Heart right ventricle (tissue), 16 donors: ENCODE results near the gene CHAC2. TPM values are rescaled to one million over a fixed set of nuclear protein-coding genes. Genes with fewer than 3 reads are reported as not detected.
"Not testable (repeated sequence)": the region's sequence is repeated elsewhere in the genome, so short reads cannot be mapped to it uniquely, and the experiment has no call there.

Experiments
- ATAC-seq, 8 donors: fragments of 200-7000 bp; cut with Tn5 transposase; one replicate each; pipeline ENCODE4 v1.9.1; 2020; ENCODE audit warnings: mild to moderate bottlenecking in 8 of 8, moderate library complexity in 8 of 8, moderate number of reproducible peaks in 1 of 8
- DNase-seq, 2 donors: peaks; one replicate each; pipeline ENCODE4 v3.0.0-alpha.2; 2020
- H3K27ac ChIP-seq, 10 donors: fragments of 200-600 bp; sonication (generic) in 2 of 10; one replicate each; pipeline versions ENCODE4 v1.5.0 to v1.8.0; 2020 to 2022; ENCODE audit warnings: mild to moderate bottlenecking in 3 of 10
- H3K27me3 ChIP-seq, 7 donors: fragments of 200-600 bp; one replicate each; pipeline ENCODE4 v1.8.0; 2021 to 2022; ENCODE audit warnings: mild to moderate bottlenecking in 2 of 7
- H3K36me3 ChIP-seq, 9 donors: fragments of 200-600 bp; sonication (generic) in 1 of 9; one replicate each; pipeline versions ENCODE4 v1.5.0 to v1.8.0; 2020 to 2022; ENCODE audit warnings: mild to moderate bottlenecking in 2 of 9
- H3K4me1 ChIP-seq, 9 donors: fragments of 200-600 bp; sonication (generic) in 1 of 9; one replicate each; pipeline versions ENCODE4 v1.5.0 to v1.8.0; 2020 to 2022; ENCODE audit warnings: mild to moderate bottlenecking in 4 of 9
- H3K4me3 ChIP-seq, 10 donors: fragments of 200-600 bp; sonication (generic) in 2 of 10; one replicate each; pipeline versions ENCODE4 v1.5.0 to v1.8.0; 2020 to 2022; ENCODE audit warnings: mild to moderate bottlenecking in 7 of 10, moderate library complexity in 2 of 10
- H3K9me3 ChIP-seq, 11 donors: fragments of 200-600 bp in 10 of 11; sonication (generic) in 2 of 11; one replicate each; pipeline versions ENCODE4 v1.5.0 to v1.8.0; 2013 to 2022; ENCODE audit warnings: mild to moderate bottlenecking in 2 of 11, control low read depth in 1 of 11, moderate library complexity in 1 of 11
- WGBS, 2 donors: extraction: QIAGEN DNeasy Blood & Tissue Kit; methylation state at CpG; one replicate each; pipeline ENCODE4 v1.1.7; 2013; ENCODE audit warnings: inconsistent platforms in 1 of 2; 5-methylcytosine and 5-hydroxymethylcytosine counted together
- intact Hi-C, 10 donors: fragments of 100-400 bp; cut with DNase I; formaldehyde crosslinking; loops; one replicate each; pipeline versions ENCODE4 v1.11.1 to v1.14.2; 2022
- long read RNA-seq, 3 donors: library from polyadenylated mRNA; unstranded; transcript quantifications; one replicate each; pipeline ENCODE4 v2.0.0, GENCODE V29; 2020 to 2021
- polyA plus RNA-seq, 2 donors: library from polyadenylated mRNA; stranded (reverse); fragments of 200-250 nt; gene quantifications; one replicate each; pipeline ENCODE4 v1.2.3, GENCODE V29; 2013
- total RNA-seq, 10 donors: library from RNA; stranded (reverse); fragmentation: NEBNext Ultra II Directional in 3 of 10; extraction: Animal tissue kit (Norgen Biotek cat#: 25700) in 3 of 10; gene quantifications; one replicate each; pipeline versions ENCODE4 v1.2.1 to v1.2.4, GENCODE V29; 2021 to 2023
- TF ChIP-seq, protein P1 (sequence below), 9 donors: fragments of 200-600 bp; sonication (generic) in 2 of 9; IDR thresholded peaks; one replicate each; pipeline versions ENCODE4 v1.5.0 to v1.8.0; 2021 to 2022; ENCODE audit warnings: antibody characterized with exemption in 9 of 9, mild to moderate bottlenecking in 5 of 9, moderate library complexity in 1 of 9
- donor health status: Arrhythmogenic right ventricular cardiomyopathy.
- donor health status: ischemic (EF 13 %, LVEDD 7.1; RV severe dilation, severe dysfunction).
- donor health status: healthy with polysubstance abuse.
- donor health status: DM: no; HTN: yes; CAD: no.
- donor health status: DM: no; HTN: no; CAD: no.
- donor health status: ischemic (EF 25% LVEDD 6.9; RV normal size, moderate dysfunction).
- donor health status: ischemic (EF 25% LVEDD 5.7; RV mildly dilated, moderate dysfunction).
- donor health status: healthy.
- donor health status: DM: yes; HTN: yes; CAD: no.
- donor health status: Ischemic cardiomyopathy.
- donor health status: ischemic (EF 35%, LVEDD 5.7; RV mildly dilated, moderate dysfunction).
- donor health status: nonischemic (EF 11% LVEDD 7.7; RV severe dilation, severe dysfunction).
- donor health status: DM: yes; HTN: yes; CAD: no.
- donor health status: PGD.
- donor health status: ischemic (EF 29% LVEDD 5.4; RV normal size, mild dysfunction).
- donor health status: nonischemic (EF 23%, LVEDD 6.1; RV moderate dilation, normal function).

Gene CHAC2
- 1 to 10 TPM; 1.3 to 5.1 (median 2.1) TPM for total RNA-seq
- 1 to 10 TPM; 2.0 to 7.1 TPM for polyA plus RNA-seq
- long read RNA-seq, donor 1, partial matches to known transcripts, result 0 of 4 reads
- long read RNA-seq, donor 1, other reads (novel, unspliced or antisense), result 0 of 4 reads
- long read RNA-seq, donor 2, partial matches to known transcripts, result 0 of 5 reads
- long read RNA-seq, donor 2, other reads (novel, unspliced or antisense), result 2 of 5 reads
- long read RNA-seq, donor 3, transcript CHAC2-201 (3 exons, 1,321 nt), result major isoform, 16 of 16 reads
- long read RNA-seq, donor 3, partial matches to known transcripts, result 0 of 16 reads
- long read RNA-seq, donor 3, other reads (novel, unspliced or antisense), result 0 of 16 reads

DNA sequence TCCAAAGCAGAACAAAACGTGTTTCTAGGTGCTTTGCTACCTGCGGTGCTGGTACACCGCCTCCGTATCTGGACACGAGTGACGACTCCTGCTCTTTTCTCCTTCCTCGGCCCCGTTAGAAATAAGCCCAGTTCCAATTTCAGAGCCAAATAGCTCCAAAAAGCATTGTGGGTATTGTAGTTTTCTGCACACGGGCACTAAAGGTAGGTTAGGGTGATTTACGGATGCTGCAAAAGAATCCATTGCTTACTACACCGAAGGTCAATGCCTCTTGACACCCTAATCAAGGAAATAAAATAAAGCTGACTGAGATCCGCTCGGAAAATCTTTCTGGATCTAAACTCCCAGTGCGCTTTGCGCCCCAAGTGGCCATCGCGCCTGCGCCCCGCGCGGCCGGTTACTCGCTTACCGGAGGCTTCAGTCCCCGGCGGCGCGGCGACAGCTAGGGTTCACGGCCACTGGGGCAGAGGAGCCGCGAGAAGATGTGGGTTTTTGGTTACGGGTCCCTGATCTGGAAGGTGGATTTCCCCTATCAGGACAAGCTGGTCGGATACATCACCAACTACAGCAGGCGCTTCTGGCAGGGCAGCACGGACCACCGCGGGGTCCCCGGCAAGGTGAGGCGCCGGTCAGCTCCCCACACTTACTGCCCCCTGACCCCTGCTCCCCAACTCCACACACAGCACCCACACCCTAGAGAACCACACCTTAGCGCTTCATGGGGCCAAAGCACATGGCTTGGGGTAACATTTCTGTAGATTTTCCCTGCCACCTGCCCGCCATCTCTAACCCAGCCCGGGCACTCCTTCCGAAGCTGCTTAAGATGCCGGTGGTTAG lies at the start of gene CHAC2:
CHAC2 (plus strand) TSS at position 400 of the 837 bp plus-strand sequence; CDS start at position 483, 83 bp downstream.
- TF ChIP-seq, protein P1, sequence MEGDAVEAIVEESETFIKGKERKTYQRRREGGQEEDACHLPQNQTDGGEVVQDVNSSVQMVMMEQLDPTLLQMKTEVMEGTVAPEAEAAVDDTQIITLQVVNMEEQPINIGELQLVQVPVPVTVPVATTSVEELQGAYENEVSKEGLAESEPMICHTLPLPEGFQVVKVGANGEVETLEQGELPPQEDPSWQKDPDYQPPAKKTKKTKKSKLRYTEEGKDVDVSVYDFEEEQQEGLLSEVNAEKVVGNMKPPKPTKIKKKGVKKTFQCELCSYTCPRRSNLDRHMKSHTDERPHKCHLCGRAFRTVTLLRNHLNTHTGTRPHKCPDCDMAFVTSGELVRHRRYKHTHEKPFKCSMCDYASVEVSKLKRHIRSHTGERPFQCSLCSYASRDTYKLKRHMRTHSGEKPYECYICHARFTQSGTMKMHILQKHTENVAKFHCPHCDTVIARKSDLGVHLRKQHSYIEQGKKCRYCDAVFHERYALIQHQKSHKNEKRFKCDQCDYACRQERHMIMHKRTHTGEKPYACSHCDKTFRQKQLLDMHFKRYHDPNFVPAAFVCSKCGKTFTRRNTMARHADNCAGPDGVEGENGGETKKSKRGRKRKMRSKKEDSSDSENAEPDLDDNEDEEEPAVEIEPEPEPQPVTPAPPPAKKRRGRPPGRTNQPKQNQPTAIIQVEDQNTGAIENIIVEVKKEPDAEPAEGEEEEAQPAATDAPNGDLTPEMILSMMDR (IDR thresholded peaks at IDR 0.05), result peak; percentile 20 to 59 (median 49)
- ATAC-seq (peak; percentile 93 to 98 (median 96)), DNase-seq (peak; percentile 85 to 87)
- H3K27ac ChIP-seq, result peak within 1 kb of the TSS; percentile 43 to 89 (median 80)
- H3K4me3 ChIP-seq, result peak within 1 kb of the TSS; percentile 60 to 87 (median 75)
- H3K27me3 ChIP-seq, result no peaks in the 10 kb centered on the region
- intact Hi-C loops, result no loop called here
- peaks cover 0 to 25% (median 7%) of the 10 kb centered on the region in 9 donors for H3K36me3 ChIP-seq
- 0% methylated on average over 46 of the region's 46 CpGs for WGBS, 2 donors
- H3K9me3 ChIP-seq, result no peaks in the 10 kb centered on the region
- peaks cover 0 to 23% (median 11%) of the 10 kb centered on the region in 9 donors for H3K4me1 ChIP-seq

DNA sequence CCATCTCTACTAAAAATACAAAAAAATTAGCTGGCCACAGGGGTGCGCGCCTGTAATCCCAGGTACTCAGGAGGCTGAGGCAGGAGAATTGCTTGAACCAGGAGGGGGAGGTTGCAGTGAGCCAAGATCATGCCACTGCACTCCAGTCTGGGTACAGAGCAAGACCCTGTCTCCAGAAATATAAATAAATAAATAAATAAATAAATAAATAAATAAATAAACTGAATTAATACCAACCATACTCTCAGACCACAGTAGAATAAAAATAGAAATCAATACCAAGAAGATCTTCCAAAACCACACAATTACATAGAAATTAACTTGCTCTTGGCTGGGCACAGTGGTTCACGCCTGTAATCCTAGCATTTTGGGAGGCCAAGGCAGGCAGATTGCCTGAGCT lies 46.7 kb upstream of the CHAC2 start:
- WGBS, 2 donors, result 97 to 100% methylated on average over 3 of the region's 3 CpGs
- H3K27me3 ChIP-seq, ATAC-seq, H3K4me1 ChIP-seq, intact Hi-C loops, DNase-seq, H3K27ac ChIP-seq, H3K4me3 ChIP-seq: not testable (repeated sequence)
- H3K9me3 ChIP-seq, result peaks cover 0 to 15% (median 0%) of the 10 kb centered on the region in 11 donors
- peaks cover 0 to 16% (median 0%) of the 10 kb centered on the region in 9 donors for H3K36me3 ChIP-seq

DNA sequence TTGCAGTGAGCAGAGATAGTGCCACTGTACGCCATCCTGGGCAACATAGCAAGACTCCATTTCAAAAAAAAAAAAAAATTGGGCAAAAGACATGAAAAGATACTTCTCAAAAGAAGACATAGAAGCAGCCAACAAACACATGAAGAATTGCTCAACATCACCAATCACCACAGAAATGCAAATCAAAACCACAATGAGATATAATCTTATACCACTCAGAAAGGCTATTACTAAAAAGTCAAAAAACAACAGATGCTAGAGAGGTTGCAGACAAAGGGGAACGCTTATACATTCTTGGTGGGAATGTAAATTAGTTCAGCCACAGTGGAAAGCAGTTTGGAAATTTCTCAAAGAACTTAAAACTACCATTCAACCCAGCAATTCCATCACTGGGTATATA lies 43.1 kb upstream of the CHAC2 start:
- 91 to 94% methylated on average over 2 of the region's 2 CpGs for WGBS, 2 donors

DNA sequence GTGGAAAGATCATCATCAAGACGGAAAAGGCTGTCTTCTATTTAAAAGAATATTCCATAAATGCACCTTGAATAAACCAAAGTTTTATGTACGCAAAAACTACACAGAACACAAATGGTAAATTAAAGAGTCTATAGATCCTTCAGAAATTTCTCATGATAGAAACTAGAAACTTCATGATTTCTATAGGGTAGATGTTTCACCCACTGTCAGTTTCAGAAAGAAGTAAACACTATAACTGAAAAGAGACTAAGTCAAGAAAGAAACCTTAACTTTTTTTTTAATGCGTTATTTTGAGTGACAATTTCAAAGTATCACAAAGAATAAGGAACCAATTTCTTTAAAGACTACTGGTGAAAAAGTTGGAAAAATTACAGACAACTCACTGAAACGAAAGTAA lies 41.9 kb upstream of the CHAC2 start:
- H3K27me3 ChIP-seq, result no peaks in the 10 kb centered on the region
- H3K27ac ChIP-seq, result no peak overlapping the region
- WGBS, 2 donors, result 95% methylated on average over 4 of the region's 4 CpGs
- intact Hi-C loops, result no loop called here
- TF ChIP-seq, protein P1 (IDR thresholded peaks at IDR 0.05), result no peak
- H3K36me3 ChIP-seq, result peaks cover 0 to 42% (median 0%) of the 10 kb centered on the region in 9 donors
- ATAC-seq (no peak), DNase-seq (no peak)
- H3K4me3 ChIP-seq, result no peak overlapping the region
- peaks cover 0 to 5% (median 0%) of the 10 kb centered on the region in 11 donors for H3K9me3 ChIP-seq
- no peaks in the 10 kb centered on the region for H3K4me1 ChIP-seq

More for the DNA sequence above, 43.1 kb upstream of the CHAC2 start:
- Histone ChIP-seq H3K27ac (no peak overlapping the region), H3K27me3 (no peaks in the 10 kb centered on the region), H3K36me3 (peaks cover 0 to 36% (median 0%) of the 10 kb centered on the region in 9 donors), H3K4me3 (no peak overlapping the region), H3K9me3 (peaks cover 0 to 5% (median 0%) of the 10 kb centered on the region in 11 donors), H3K4me1 (no peaks in the 10 kb centered on the region)
- TF ChIP-seq, protein P1 (IDR thresholded peaks at IDR 0.05), result no peak
- ATAC-seq, result no peak
- no peak for DNase-seq
- intact Hi-C loops, result no loop called here
